H1 (cell line): ENCODE measurements around the gene ITGB5. TPM values are rescaled to one million over a fixed set of nuclear protein-coding genes. Genes with fewer than 3 reads are reported as not detected.
A peak's percentile ranks its signal among the peaks of the same experiment; 100 is the strongest.

Source experiments
- CTCF ChIA-PET: fragments of 300-600 bp; sonication (Branson Sonifier 250); formaldehyde crosslinking; loops from one replicate; lab custom pipeline; 2021; ENCODE audit not compliant: partially characterized antibody; lab: Charles Lee
- POLR2A ChIA-PET: fragments of 300-600 bp; sonication (Branson Sonifier 250); formaldehyde crosslinking; loops from one replicate; lab custom pipeline; 2021; ENCODE audit warnings: inconsistent platforms; ENCODE audit not compliant: partially characterized antibody; lab: Charles Lee
- DNase-seq, 2 experiments: peaks; one replicate each; pipeline versions ENCODE4 v3.0.0 to v3.0.0-alpha.2; 2010 to 2022; ENCODE audit warnings: low spot score in 2 of 2, low read depth in 1 of 2, mixed read lengths in 1 of 2
- FAIRE-seq: peaks from 2 replicates; lab custom pipeline; 2011; peaks lifted over from hg19 to GRCh38; lab: Jason Lieb, UNC
- H2AFZ ChIP-seq: 2 replicates; pipeline ENCODE4 v1.8.1; 2012; ENCODE audit warnings: low read length, inconsistent platforms
- H2AK5ac ChIP-seq: 2 replicates; pipeline ENCODE4 v1.6.1; 2013; ENCODE audit warnings: low read depth, low read length
- H2BK120ac ChIP-seq: replicated peaks from 2 replicates; pipeline ENCODE3; 2013; ENCODE audit warnings: low read depth, low read length, inconsistent platforms
- H2BK12ac ChIP-seq: 2 replicates; pipeline ENCODE4 v1.6.1; 2013; ENCODE audit warnings: low read depth, low read length
- H2BK15ac ChIP-seq: 2 replicates; pipeline ENCODE4 v1.6.1; 2013; ENCODE audit warnings: low read length
- H2BK20ac ChIP-seq: 2 replicates; pipeline ENCODE4 v1.6.1; 2013; ENCODE audit warnings: low read length
- H2BK5ac ChIP-seq: 2 replicates; pipeline ENCODE4 v1.6.1; 2013; ENCODE audit warnings: low read depth, low read length
- H3K14ac ChIP-seq: 2 replicates; pipeline ENCODE4 v1.6.1; 2013; ENCODE audit warnings: inconsistent platforms; ENCODE audit not compliant: insufficient read length
- H3K18ac ChIP-seq: 2 replicates; pipeline ENCODE4 v1.6.1; 2013; ENCODE audit warnings: low read length; ENCODE audit errors: extremely low read depth
- H3K23ac ChIP-seq: 2 replicates; pipeline ENCODE4 v1.6.1; 2013; ENCODE audit warnings: inconsistent platforms; ENCODE audit not compliant: insufficient read length
- H3K23me2 ChIP-seq: 2 replicates; pipeline ENCODE4 v1.6.1; 2013; ENCODE audit warnings: low read depth, low read length
- H3K27ac ChIP-seq: 2 replicates; pipeline ENCODE4 v1.6.1; 2011; ENCODE audit warnings: low read depth, low read length, inconsistent platforms
- H3K27me3 ChIP-seq, 4 experiments: replicated peaks in 1 of 4; 1 replicate in 1 of 4; 2 replicates in 3 of 4; pipeline versions ENCODE4 v1.6.1 to v1.8.1; 2011 to 2013; ENCODE audit warnings: low read length in 3 of 4, mild to moderate bottlenecking in 3 of 4, inconsistent platforms in 2 of 4, mixed read lengths in 2 of 4, moderate library complexity in 1 of 4; ENCODE audit not compliant: control insufficient read depth in 3 of 4, insufficient read depth in 3 of 4; ENCODE audit errors: extremely low read depth in 1 of 4
- H3K36me3 ChIP-seq, 4 experiments: 2 replicates each; pipeline versions ENCODE4 v1.6.1 to v1.8.1; 2011 to 2013; ENCODE audit warnings: mild to moderate bottlenecking in 4 of 4, low read length in 3 of 4, moderate library complexity in 2 of 4, control low read depth in 1 of 4, inconsistent platforms in 1 of 4; ENCODE audit not compliant: insufficient read depth in 4 of 4, control insufficient read depth in 2 of 4
- H3K4ac ChIP-seq: replicated peaks from 2 replicates; pipeline ENCODE3; 2013; ENCODE audit warnings: low read length, low read depth, mixed read lengths, inconsistent platforms; ENCODE audit not compliant: insufficient read length
- H3K4me1 ChIP-seq, 4 experiments: replicated peaks in 1 of 4; 1 replicate in 1 of 4; 2 replicates in 3 of 4; pipeline versions ENCODE4 v1.6.1 to v1.8.1; 2011 to 2013; ENCODE audit warnings: low read length in 3 of 4, inconsistent platforms in 2 of 4, mixed read lengths in 1 of 4; ENCODE audit not compliant: insufficient read depth in 4 of 4, control insufficient read depth in 3 of 4
- H3K4me2 ChIP-seq, 2 experiments: 2 replicates each; pipeline versions ENCODE4 v1.6.1 to v1.8.1; 2011 to 2013; ENCODE audit warnings: low read depth in 2 of 2, low read length in 2 of 2, control low read depth in 1 of 2, inconsistent platforms in 1 of 2, mild to moderate bottlenecking in 1 of 2; ENCODE audit not compliant: insufficient read depth in 1 of 2
- H3K4me3 ChIP-seq, 4 experiments: fragments of 200-600, 300-600 bp in 1 of 4; sonication (generic), shearing (Covaris generic), sonication (Bioruptor Twin) in 1 of 4; 2 replicates each; pipeline versions ENCODE4 v1.5.1 to v1.8.1; 2011 to 2016; ENCODE audit warnings: low read length in 4 of 4, low read depth in 3 of 4, control low read depth in 2 of 4, inconsistent platforms in 2 of 4, mild to moderate bottlenecking in 2 of 4, mixed read lengths in 1 of 4, moderate library complexity in 1 of 4; ENCODE audit not compliant: insufficient read depth in 2 of 4; ENCODE audit errors: extremely low read depth in 1 of 4
- H3K56ac ChIP-seq: replicated peaks from 2 replicates; pipeline ENCODE3; 2013; ENCODE audit warnings: low read depth, mild to moderate bottlenecking, mixed read lengths, low read length, inconsistent platforms; ENCODE audit not compliant: insufficient read length
- H3K79me1 ChIP-seq: 2 replicates; pipeline ENCODE4 v1.6.1; 2013; ENCODE audit warnings: low read depth, low read length, control low read depth
- H3K79me2 ChIP-seq, 2 experiments: 2 replicates each; pipeline versions ENCODE4 v1.6.1 to v1.8.1; 2012 to 2013; ENCODE audit warnings: low read length in 2 of 2, mild to moderate bottlenecking in 2 of 2, inconsistent platforms in 1 of 2; ENCODE audit not compliant: insufficient read depth in 2 of 2, control insufficient read depth in 1 of 2
- H3K9ac ChIP-seq, 4 experiments: replicated peaks in 1 of 4; 1 replicate in 1 of 4; 2 replicates in 3 of 4; pipeline versions ENCODE4 v1.6.1 to v1.8.1; 2011 to 2013; ENCODE audit warnings: low read depth in 3 of 4, low read length in 3 of 4, control low read depth in 2 of 4, mild to moderate bottlenecking in 2 of 4, moderate library complexity in 2 of 4, inconsistent platforms in 1 of 4; ENCODE audit errors: extremely low read depth in 1 of 4
- H3K9me3 ChIP-seq, 2 experiments: 2 replicates each; pipeline versions ENCODE4 v1.6.1 to v1.8.1; 2012 to 2013; ENCODE audit warnings: mild to moderate bottlenecking in 2 of 2, moderate library complexity in 2 of 2, control low read depth in 1 of 2, inconsistent platforms in 1 of 2, low read depth in 1 of 2, low read length in 1 of 2, mixed read lengths in 1 of 2; ENCODE audit not compliant: insufficient read depth in 2 of 2
- H4K20me1 ChIP-seq, 2 experiments: replicated peaks in 1 of 2; 2 replicates each; pipeline versions ENCODE3 to v1.8.1; 2011 to 2013; ENCODE audit warnings: inconsistent platforms in 2 of 2, low read length in 2 of 2, mild to moderate bottlenecking in 1 of 2; ENCODE audit not compliant: insufficient read depth in 2 of 2, control insufficient read depth in 1 of 2
- H4K5ac ChIP-seq: 2 replicates; pipeline ENCODE4 v1.6.1; 2013; ENCODE audit warnings: low read length, low read depth, mixed read lengths, inconsistent platforms; ENCODE audit not compliant: insufficient read length
- H4K8ac ChIP-seq: 2 replicates; pipeline ENCODE4 v1.8.0; 2013; ENCODE audit warnings: mild to moderate bottlenecking, moderate library complexity, low read length, inconsistent platforms; ENCODE audit not compliant: insufficient read depth; ENCODE audit errors: extremely low read depth
- H4K91ac ChIP-seq: replicated peaks from 2 replicates; pipeline ENCODE3; 2013; ENCODE audit warnings: low read length, mixed read lengths, inconsistent platforms; ENCODE audit not compliant: insufficient read length
- CBX8 ChIP-seq: fragments of 300-800, 300-1000 bp; sonication (generic); IDR thresholded peaks from 2 replicates; pipeline ENCODE4 v1.7.1; 2016; ENCODE audit warnings: low read depth, low read length, borderline replicate concordance
- CHD2 ChIP-seq: IDR thresholded peaks from 2 replicates; pipeline ENCODE4 v1.6.1; 2012; ENCODE audit warnings: low read length, improper control_type of control experiment
- KDM4A ChIP-seq: IDR thresholded peaks from one replicate; pipeline ENCODE4 v1.7.1; 2012; ENCODE audit warnings: low read depth, mild to moderate bottlenecking, moderate library complexity, low read length, inconsistent platforms; ENCODE audit not compliant: severe bottlenecking
- MAFK ChIP-seq: IDR thresholded peaks from 2 replicates; pipeline ENCODE4 v1.6.1; 2012; ENCODE audit warnings: low read depth, mild to moderate bottlenecking, improper control_type of control experiment, low read length
- NANOG ChIP-seq: IDR thresholded peaks from 2 replicates; pipeline ENCODE4 v1.6.1; 2011; ENCODE audit warnings: low read length, low read depth, mild to moderate bottlenecking, inconsistent platforms; ENCODE audit not compliant: insufficient read depth, poor library complexity, severe bottlenecking
- SAP30 ChIP-seq: fragments of 300-600 bp; sonication (generic); IDR thresholded peaks from 2 replicates; pipeline ENCODE4 v1.7.1; 2012; ENCODE audit warnings: low read length, moderate library complexity, mild to moderate bottlenecking, inconsistent platforms; ENCODE audit not compliant: insufficient read depth, insufficient replicate concordance
- SUZ12 ChIP-seq: fragments of 200-600 bp; sonication (generic); IDR thresholded peaks from 2 replicates; pipeline ENCODE4 v1.6.1; 2012; ENCODE audit warnings: mild to moderate bottlenecking, inconsistent platforms, low read length, moderate library complexity, mixed read lengths
- WGBS, 2 experiments: shearing (Covaris generic) in 1 of 2; methylation state at CpG; one replicate each; pipeline versions ENCODE4 v1.1.6 to v1.1.7; 2013 to 2015; ENCODE audit warnings: low lambda C conversion rate in 2 of 2, mixed read lengths in 2 of 2, inconsistent platforms in 1 of 2, low coverage in 1 of 2, missing lambda C conversion rate in 1 of 2; ENCODE audit not compliant: insufficient replicate concordance in 2 of 2, insufficient coverage in 1 of 2, insufficient read length in 1 of 2; ENCODE audit errors: extremely low coverage in 1 of 2, missing lambda C conversion rate in 1 of 2; 5-methylcytosine and 5-hydroxymethylcytosine counted together
- polyA plus RNA-seq, 7 experiments: library from polyadenylated mRNA; depleted of rRNA in 3 of 7; stranded (reverse) in 5 of 7; unstranded in 2 of 7; fragments of >200 nt in 5 of 7; fragments of 200-250 nt in 2 of 7; gene quantifications; 1 replicate in 5 of 7; 2 replicates in 1 of 7; 4 replicates in 1 of 7; pipeline versions ENCODE4 v1.2.1 to v1.2.3, GENCODE V29; 2011 to 2013; ENCODE audit warnings: missing spikeins in 2 of 7, mixed read lengths in 2 of 7
- total RNA-seq: library from RNA; stranded (reverse); fragmentation: NEBNext Ultra II Directional; extraction: Animal tissue kit (Norgen Biotek cat#: 25700); gene quantifications from 2 replicates; pipeline ENCODE4 v1.2.1, GENCODE V29; 2021

Gene ITGB5
- total and polyA plus RNA-seq, 2 of the 8 experiments (the other 6 are each of a cell fraction or from before 2014, with no cell fraction given), result 101 to 268 TPM

GRCh38 chr3:124776856-124777255, 110.3 kb downstream of the ITGB5 start:
- Histone ChIP-seq H3K4me2 (no peak overlapping the region), H4K91ac (no peak overlapping the region), H4K5ac (no peak overlapping the region), H3K23ac (no peak overlapping the region), H2BK5ac (peak overlapping the region; percentile 41; the same call in 1 of the 2 replicates), H3K56ac (no peak overlapping the region), H3K4me3 (no peak overlapping the region), H3K9me3 (no peaks in the 10 kb centered on the region), H2BK12ac (no peak overlapping the region), H2BK20ac (no peak overlapping the region), H3K14ac (no peak overlapping the region), H2BK120ac (no peak overlapping the region), H3K27me3 (no peaks in the 10 kb centered on the region), H3K4me1 (peaks cover 6 to 26% (median 15%) of the 10 kb centered on the region in 4 experiments), H3K79me1 (peaks cover 5% of the 10 kb centered on the region; the same call in 1 of the 2 replicates), H2AK5ac (no peak overlapping the region), H2AFZ (no peak overlapping the region), H4K20me1 (peaks cover 0 to 7% of the 10 kb centered on the region in 2 experiments), H3K18ac (no peak overlapping the region), H3K79me2 (no peaks in the 10 kb centered on the region), H3K4ac (no peak overlapping the region), H3K27ac (no peak overlapping the region), H2BK15ac (no peak overlapping the region), H4K8ac (no peak overlapping the region), H3K9ac (no peak overlapping the region), H3K36me3 (peaks cover 0 to 2% (median 1%) of the 10 kb centered on the region in 4 experiments; a peak in 3 of 8 replicates), H3K23me2 (peaks cover 3% of the 10 kb centered on the region; the same call in 1 of the 2 replicates)
- TF ChIP-seq SAP30, result no peak
- TF ChIP-seq MAFK, result no peak
- no peak for TF ChIP-seq CHD2
- TF ChIP-seq KDM4A, result no peak
- no peak for TF ChIP-seq NANOG
- no peak for TF ChIP-seq SUZ12
- no peak for TF ChIP-seq CBX8
- ChIA-PET POLR2A (interaction anchor here (1.0 kb wide), 1 partner anchor 46 kb away, joined by 4 read pairs; no protein-coding TSS in a partner anchor), CTCF (interaction anchor here (1.7 kb wide), 1 partner anchor 125 kb away, joined by 4 read pairs; no protein-coding TSS in a partner anchor)
- FAIRE-seq (no peak), DNase-seq (no peak)
- 91% methylated on average over 5 of the region's 5 CpGs; no CpG with 5 or more reads in 1 of the 2 experiments for WGBS, 2 experiments
